Psoas muscle (tissue), 8 donors: ENCODE measurements around the gene EFCAB11. TPM values are rescaled to one million over a fixed set of nuclear protein-coding genes. Genes with fewer than 3 reads are reported as not detected.

Experiments used
- ATAC-seq, 4 donors: fragments of 200-7000 bp; cut with Tn5 transposase; one replicate each; pipeline ENCODE4 v1.9.1; 2020; ENCODE audit warnings: moderate library complexity in 3 of 4, mild to moderate bottlenecking in 2 of 4
- DNase-seq, 2 donors: peaks; one replicate each; pipeline ENCODE4 v3.0.0-alpha.2; 2020
- H3K27ac ChIP-seq: fragments of 200-600 bp; one replicate; pipeline ENCODE4 v1.8.0; 2022
- H3K27me3 ChIP-seq, 3 donors: fragments of 200-600 bp in 1 of 3; one replicate each; pipeline versions ENCODE4 v1.6.1 to v1.8.0; 2013 to 2022; ENCODE audit warnings: low read length in 2 of 3, mild to moderate bottlenecking in 2 of 3, moderate library complexity in 1 of 3; ENCODE audit not compliant: insufficient read depth in 3 of 3
- H3K36me3 ChIP-seq, 2 donors: fragments of 200-600 bp in 1 of 2; one replicate each; pipeline versions ENCODE4 v1.6.1 to v1.8.0; 2013 to 2022; ENCODE audit warnings: low read depth in 1 of 2, mild to moderate bottlenecking in 1 of 2, moderate library complexity in 1 of 2; ENCODE audit not compliant: insufficient read depth in 1 of 2
- H3K4me1 ChIP-seq: fragments of 200-600 bp; one replicate; pipeline ENCODE4 v1.8.0; 2022
- H3K4me3 ChIP-seq: fragments of 200-600 bp; one replicate; pipeline ENCODE4 v1.8.0; 2022; ENCODE audit warnings: mild to moderate bottlenecking
- H3K9me3 ChIP-seq: fragments of 200-600 bp; one replicate; pipeline ENCODE4 v1.8.0; 2022
- CTCF ChIP-seq: fragments of 200-600 bp; IDR thresholded peaks from one replicate; pipeline ENCODE4 v1.8.0; 2022; ENCODE audit warnings: antibody characterized with exemption
- whole genome bisulfite sequencing, 3 donors: extraction: QIAGEN DNeasy Blood & Tissue Kit; methylation state at CpG; one replicate each; pipeline versions ENCODE4 v1.1.6 to v1.1.7; 2013; 5-methylcytosine and 5-hydroxymethylcytosine counted together
- intact Hi-C, 2 donors: fragments of 100-400 bp; cut with DNase I; formaldehyde crosslinking; loops; one replicate each; pipeline versions ENCODE4 v1.11.0 to v1.14.2; 2022
- polyA plus RNA-seq, 3 donors: library from polyadenylated mRNA; stranded (reverse); fragments of 200-250 nt; gene quantifications; one replicate each; pipeline ENCODE4 v1.2.3, GENCODE V29; 2013
- total RNA-seq, 4 donors: library from RNA; stranded (reverse); fragmentation: NEBNext Ultra II Directional in 2 of 4; extraction: Animal tissue kit (Norgen Biotek cat#: 25700) in 2 of 4; gene quantifications; one replicate each; pipeline versions ENCODE4 v1.2.1 to v1.2.4, GENCODE V29; 2021 to 2023
- donor health status: healthy with polysubstance abuse.
- donor health status: DM: no; HTN: no; CAD: no; lungs with moderate emphysema.
- donor health status: Bipolar disorder and iron deficiency.
- donor health status: healthy.
- donor health status: DM: yes; HTN: yes; CAD: no.
- donor health status: DM: no; HTN: no; CAD: no.
- donor health status: DM: no; HTN: no; CAD: no.
- donor health status: DM: yes; HTN: yes; CAD: no.

EFCAB11 gene
- total and polyA plus RNA-seq, 7 donors: 0.59 to 5.3 (median 2.4) TPM

- intact Hi-C loops: no loop called here
- ATAC-seq (no peak), DNase-seq (no peak)
- Histone ChIP-seq H3K27ac (no peak overlapping the region), H3K9me3 (peaks cover under 1% of the 10 kb centered on the region), H3K4me3 (no peak overlapping the region), H3K36me3 (no peaks in the 10 kb centered on the region), H3K27me3 (no peaks in the 10 kb centered on the region), H3K4me1 (no peaks in the 10 kb centered on the region)
- WGBS, 3 donors: 35 to 58% (median 46%) methylated on average over 3 of the region's 3 CpGs
- no peak for TF ChIP-seq CTCF
These were observed 121.4 kb downstream of the EFCAB11 start for GRCh38 chr14:89833120-89833532.

- ATAC-seq (no peak), DNase-seq (no peak)
- Histone ChIP-seq H3K9me3 (no peaks in the 10 kb centered on the region), H3K4me1 (no peaks in the 10 kb centered on the region), H3K27ac (no peak overlapping the region), H3K36me3 (no peaks in the 10 kb centered on the region), H3K27me3 (no peaks in the 10 kb centered on the region), H3K4me3 (no peak overlapping the region)
- 73 to 79% (median 75%) methylated on average over 5 of the region's 5 CpGs for WGBS, 3 donors
- intact Hi-C loops: no loop called here
- TF ChIP-seq CTCF: no peak
These were observed 125.9 kb downstream of the EFCAB11 start for GRCh38 chr14:89828471-89829165.

GRCh38 chr14:89827265-89827664, 127.3 kb downstream of the EFCAB11 start:
- ATAC-seq (no peak), DNase-seq (no peak)
- intact Hi-C loops: no loop called here
- Histone ChIP-seq H3K36me3 (no peaks in the 10 kb centered on the region), H3K27me3 (no peaks in the 10 kb centered on the region), H3K9me3 (no peaks in the 10 kb centered on the region), H3K4me1 (no peaks in the 10 kb centered on the region), H3K27ac (no peak overlapping the region), H3K4me3 (no peak overlapping the region)
- TF ChIP-seq CTCF: no peak
- 69 to 77% (median 74%) methylated on average over 7 of the region's 7 CpGs for WGBS, 3 donors

GRCh38 chr14:89826596-89826995, 127.9 kb downstream of the EFCAB11 start:
- Histone ChIP-seq H3K4me3 (no peak overlapping the region), H3K27ac (no peak overlapping the region), H3K4me1 (no peaks in the 10 kb centered on the region), H3K27me3 (no peaks in the 10 kb centered on the region), H3K9me3 (no peaks in the 10 kb centered on the region), H3K36me3 (no peaks in the 10 kb centered on the region)
- WGBS, 3 donors: 81 to 86% (median 83%) methylated on average over 3 of the region's 3 CpGs
- ATAC-seq (no peak), DNase-seq (no peak)
- intact Hi-C loops: no loop called here
- TF ChIP-seq CTCF: no peak

- Histone ChIP-seq H3K27ac (no peak overlapping the region), H3K4me1 (no peaks in the 10 kb centered on the region), H3K9me3 (no peaks in the 10 kb centered on the region), H3K27me3 (no peaks in the 10 kb centered on the region), H3K36me3 (no peaks in the 10 kb centered on the region), H3K4me3 (no peak overlapping the region)
- TF ChIP-seq CTCF: no peak
- ATAC-seq: no peak
- intact Hi-C loops: no loop called here
- 85 to 96% (median 91%) methylated on average over 2 of the region's 2 CpGs for WGBS, 3 donors
- no peak for DNase-seq
These were observed 130.8 kb downstream of the EFCAB11 start for GRCh38 chr14:89823743-89824142.
